GM12878 (cell line): ENCODE results near the gene C20orf202.

Experiments
- CTCF ChIP-seq, 3 experiments: IDR thresholded peaks in 2 of 3; conservative IDR thresholded peaks in 1 of 3; 2 replicates each; pipeline ENCODE4 v1.5.1; 2011; ENCODE audit warnings: low read depth in 3 of 3, low read length in 3 of 3, mild to moderate bottlenecking in 3 of 3, control low read depth in 2 of 3, moderate library complexity in 2 of 3, inconsistent platforms in 1 of 3, mixed read lengths in 1 of 3; ENCODE audit not compliant: control insufficient read depth in 2 of 3, insufficient read depth in 1 of 3; ENCODE audit errors: extremely low read depth in 1 of 3
- EP300 ChIP-seq, 2 experiments: fragments of 150-350 bp in 1 of 2; IDR thresholded peaks; 2 replicates each; pipeline ENCODE4 v1.6.1; 2011 to 2012; ENCODE audit warnings: low read depth in 2 of 2, low read length in 2 of 2, borderline replicate concordance in 1 of 2, improper control_type of control experiment in 1 of 2, inconsistent platforms in 1 of 2; ENCODE audit not compliant: control insufficient read depth in 1 of 2
- EZH2 ChIP-seq: IDR thresholded peaks from 2 replicates; pipeline ENCODE4 v1.6.1; 2012; ENCODE audit warnings: low read depth, mild to moderate bottlenecking, control low read depth, inconsistent platforms, low read length, borderline replicate concordance; ENCODE audit not compliant: control insufficient read depth
- KAT2A ChIP-seq: conservative IDR thresholded peaks from 2 replicates; pipeline ENCODE4 v1.6.1; 2011; ENCODE audit warnings: low read depth, low read length; ENCODE audit not compliant: control insufficient read depth
- KLF5 ChIP-seq: fragments of 450-650 bp; IDR thresholded peaks from 2 replicates; pipeline ENCODE4 v1.6.1; 2014; ENCODE audit warnings: mild to moderate bottlenecking; ENCODE audit not compliant: partially characterized antibody
- LARP7 ChIP-seq: fragments of 450-650 bp; IDR thresholded peaks from 2 replicates; pipeline ENCODE4 v1.6.1; 2017; ENCODE audit warnings: mild to moderate bottlenecking
- MEF2A ChIP-seq: IDR thresholded peaks from 2 replicates; pipeline ENCODE4 v1.6.1; 2011; ENCODE audit warnings: low read depth, mild to moderate bottlenecking, low read length, moderate library complexity; ENCODE audit not compliant: insufficient read depth
- POLR2A ChIP-seq: IDR thresholded peaks from 2 replicates; pipeline ENCODE4 v1.6.1; 2011; ENCODE audit warnings: low read depth, mild to moderate bottlenecking, low read length
- SREBF2 ChIP-seq: IDR thresholded peaks from 2 replicates; pipeline ENCODE4 v1.6.1; 2012; ENCODE audit warnings: mild to moderate bottlenecking, low read length
- TAF1 ChIP-seq: IDR thresholded peaks from 2 replicates; pipeline ENCODE4 v1.6.1; 2011; ENCODE audit warnings: mild to moderate bottlenecking, low read depth, low read length, borderline replicate concordance
- TCF3 ChIP-seq: IDR thresholded peaks from 2 replicates; pipeline ENCODE4 v1.6.1; 2012; ENCODE audit warnings: low read depth, mild to moderate bottlenecking, low read length, borderline replicate concordance; ENCODE audit not compliant: insufficient read depth
- USF2 ChIP-seq: IDR thresholded peaks from 2 replicates; pipeline ENCODE4 v1.6.1; 2011; ENCODE audit warnings: low read depth, low read length, improper control_type of control experiment, borderline replicate concordance

- TF ChIP-seq KLF5 (no peak), KAT2A (no peak), LARP7 (no peak), TCF3 (no peak), EP300 (IDR thresholded peaks at IDR 0.05; ENCODE audit: borderline replicate concordance in 1 of 2, control insufficient read depth in 1 of 2, low read depth in 2 of 2, low read length in 2 of 2) (no peak), TAF1 (no peak), USF2 (no peak), CTCF (IDR thresholded peaks at IDR 0.05 in 2 of 3, conservative IDR thresholded peaks at IDR 0.05 in 1 of 3; ENCODE audit: control insufficient read depth in 2 of 3, extremely low read depth in 1 of 3, insufficient read depth in 1 of 3, low read depth in 3 of 3, low read length in 3 of 3) (no peak), EZH2 (no peak), SREBF2 (no peak), MEF2A (no peak), POLR2A (no peak)
Observed at GRCh38 chr20:1195226-1195625, 8.0 kb upstream of the C20orf202 start.
